Coronary artery (tissue), 2 donors: ENCODE measurements around the gene SMG6.
A peak's percentile ranks its signal among the peaks of the same experiment; 100 is the strongest.

Experiments
- DNase-seq: peaks from one replicate; pipeline ENCODE4 v3.0.0-alpha.2; 2017; ENCODE audit warnings: low spot score
- H3K27ac ChIP-seq, 2 donors: fragments of 200-600 bp; sonication (generic); one replicate each; pipeline ENCODE4 v1.5.1; 2016 to 2019
- H3K4me3 ChIP-seq: fragments of 200-600 bp; sonication (generic); 2 replicates; pipeline ENCODE4 v1.5.1; 2016; ENCODE audit warnings: mild to moderate bottlenecking, moderate library complexity
- TF ChIP-seq, protein P1 (sequence below): fragments of 200-600 bp; sonication (generic); IDR thresholded peaks from one replicate; pipeline ENCODE4 v1.5.1; 2019; ENCODE audit warnings: antibody characterized with exemption

SMG6 gene

DNA sequence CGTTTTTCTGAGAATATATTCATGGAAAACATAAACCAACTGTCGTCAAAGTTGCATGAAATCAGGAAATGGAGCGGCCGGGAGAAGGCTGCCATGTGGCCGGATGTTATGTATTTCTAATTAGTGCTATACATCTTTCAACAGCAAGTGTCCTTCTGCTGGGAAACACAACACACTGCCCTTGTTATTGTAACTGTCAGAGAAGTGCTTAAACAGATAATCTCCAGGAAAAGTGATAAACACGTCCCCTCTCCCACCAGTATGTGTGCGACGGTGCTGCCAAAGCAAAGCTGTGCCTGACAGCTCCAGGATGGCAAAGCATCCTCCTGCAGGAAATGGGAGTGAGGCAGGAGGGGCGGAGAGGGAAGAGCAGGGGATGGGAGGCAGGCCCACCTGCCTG lies 111.8 kb downstream of the SMG6 start:
- no peak for DNase-seq
- Histone ChIP-seq H3K4me3 (no peak overlapping the region), H3K27ac (peak overlapping the region in 1 of 2 donors; percentile 76)
- TF ChIP-seq, protein P1, sequence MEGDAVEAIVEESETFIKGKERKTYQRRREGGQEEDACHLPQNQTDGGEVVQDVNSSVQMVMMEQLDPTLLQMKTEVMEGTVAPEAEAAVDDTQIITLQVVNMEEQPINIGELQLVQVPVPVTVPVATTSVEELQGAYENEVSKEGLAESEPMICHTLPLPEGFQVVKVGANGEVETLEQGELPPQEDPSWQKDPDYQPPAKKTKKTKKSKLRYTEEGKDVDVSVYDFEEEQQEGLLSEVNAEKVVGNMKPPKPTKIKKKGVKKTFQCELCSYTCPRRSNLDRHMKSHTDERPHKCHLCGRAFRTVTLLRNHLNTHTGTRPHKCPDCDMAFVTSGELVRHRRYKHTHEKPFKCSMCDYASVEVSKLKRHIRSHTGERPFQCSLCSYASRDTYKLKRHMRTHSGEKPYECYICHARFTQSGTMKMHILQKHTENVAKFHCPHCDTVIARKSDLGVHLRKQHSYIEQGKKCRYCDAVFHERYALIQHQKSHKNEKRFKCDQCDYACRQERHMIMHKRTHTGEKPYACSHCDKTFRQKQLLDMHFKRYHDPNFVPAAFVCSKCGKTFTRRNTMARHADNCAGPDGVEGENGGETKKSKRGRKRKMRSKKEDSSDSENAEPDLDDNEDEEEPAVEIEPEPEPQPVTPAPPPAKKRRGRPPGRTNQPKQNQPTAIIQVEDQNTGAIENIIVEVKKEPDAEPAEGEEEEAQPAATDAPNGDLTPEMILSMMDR: no peak

DNA sequence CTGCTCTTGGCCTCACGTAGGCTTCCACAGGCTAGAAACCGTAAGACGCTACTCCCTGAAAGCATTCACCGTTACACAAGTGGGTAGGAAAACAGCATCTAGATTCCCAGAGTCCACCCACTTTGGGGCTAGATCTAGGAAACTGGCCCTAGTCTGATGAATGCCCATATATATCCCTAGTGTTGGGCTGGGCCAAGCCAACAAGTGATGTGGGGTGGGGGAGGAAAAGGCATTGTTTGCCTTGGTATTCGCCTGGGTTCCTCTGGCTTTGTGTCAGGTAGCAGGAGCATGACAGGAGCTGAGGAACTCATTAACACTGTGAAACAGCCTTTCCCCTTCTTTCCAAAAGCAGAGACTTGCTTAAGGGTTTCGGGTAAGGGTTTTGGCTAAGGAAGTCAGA lies 112.4 kb downstream of the SMG6 start:
- H3K27ac ChIP-seq: peak overlapping the region in 1 of 2 donors; percentile 76
- no peak for DNase-seq
- TF ChIP-seq, protein P1: no peak
- H3K4me3 ChIP-seq: no peak overlapping the region

DNA sequence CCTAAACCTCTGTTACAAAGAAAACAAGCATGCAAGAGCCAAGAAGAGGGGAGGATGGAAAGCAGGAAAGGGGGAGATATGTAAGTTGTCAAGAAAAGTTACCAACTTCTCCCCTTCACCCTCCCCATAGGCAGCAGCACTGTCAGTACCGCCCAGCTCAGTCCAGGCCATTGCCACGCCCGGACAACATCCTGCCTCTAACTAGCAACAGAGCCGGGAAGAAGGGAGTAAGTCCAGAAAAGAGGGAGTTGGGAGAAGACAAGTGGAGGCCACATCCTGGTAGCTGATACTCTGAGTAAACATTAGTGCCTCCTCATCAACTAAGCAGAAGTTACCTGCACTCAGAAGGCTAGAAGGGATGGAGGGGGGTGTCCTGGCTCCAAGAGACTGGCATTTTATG lies 113.6 kb downstream of the SMG6 start:
- H3K27ac ChIP-seq: peak overlapping the region; percentile 57 to 76
- DNase-seq: no peak

DNA sequence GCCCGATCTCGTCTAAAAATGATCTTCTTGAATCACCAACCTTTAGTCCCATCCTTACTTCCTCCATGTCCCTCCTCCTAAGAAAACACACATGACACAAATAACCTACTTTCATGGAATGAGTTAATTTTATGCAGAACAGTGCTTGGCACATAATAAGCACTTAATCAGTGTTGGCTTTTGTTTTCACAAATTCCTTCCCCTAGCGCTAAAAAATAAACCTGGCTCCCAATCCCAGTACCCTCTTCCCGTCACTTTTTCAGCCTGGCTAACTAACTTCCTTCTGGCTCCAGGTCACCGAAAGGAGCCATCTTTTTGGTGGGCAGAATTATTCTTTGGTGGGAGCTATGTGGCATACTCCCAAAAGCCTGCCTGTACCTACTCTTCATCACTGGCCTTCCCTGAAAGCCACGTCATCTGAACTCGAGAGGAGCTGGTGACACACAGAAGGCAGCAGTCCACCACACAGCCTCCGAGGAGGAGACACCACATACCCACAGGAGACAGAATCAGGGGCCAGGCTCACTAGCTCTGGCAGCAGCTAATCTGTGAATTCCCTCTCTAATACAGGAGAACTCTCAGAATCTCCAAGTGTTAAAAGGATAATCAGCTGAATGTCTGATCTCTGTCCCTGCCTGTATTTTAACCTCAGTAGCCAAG lies 114.5 kb downstream of the SMG6 start:
- DNase-seq: no peak
- Histone ChIP-seq H3K27ac (peak overlapping the region; percentile 57 to 76), H3K4me3 (no peak overlapping the region)
- TF ChIP-seq, protein P1: no peak

More for the DNA sequence above, 113.6 kb downstream of the SMG6 start:
- no peak overlapping the region for H3K4me3 ChIP-seq
- TF ChIP-seq, protein P1: no peak

DNA sequence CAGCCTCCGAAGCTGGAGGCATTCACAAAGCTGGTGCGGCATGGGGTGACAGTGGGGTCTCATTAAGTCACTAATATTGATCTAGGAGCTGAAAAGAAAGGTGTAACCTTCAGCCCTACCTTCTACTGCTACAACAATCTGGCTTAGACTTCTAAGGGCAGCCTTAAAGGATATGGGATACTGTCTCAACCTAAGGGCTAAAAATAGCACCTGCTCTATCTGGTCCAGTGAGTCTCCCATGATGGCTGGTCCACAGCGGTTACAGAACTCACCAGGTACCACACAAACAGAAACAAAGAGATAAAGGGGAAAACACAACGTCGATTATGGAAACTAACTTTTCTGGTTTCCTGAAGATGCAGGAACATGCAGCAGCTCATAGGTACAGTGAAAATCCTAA lies 115.8 kb downstream of the SMG6 start:
- TF ChIP-seq, protein P1: no peak
- no peak for DNase-seq
- Histone ChIP-seq H3K4me3 (no peak overlapping the region), H3K27ac (no peak overlapping the region)

DNA sequence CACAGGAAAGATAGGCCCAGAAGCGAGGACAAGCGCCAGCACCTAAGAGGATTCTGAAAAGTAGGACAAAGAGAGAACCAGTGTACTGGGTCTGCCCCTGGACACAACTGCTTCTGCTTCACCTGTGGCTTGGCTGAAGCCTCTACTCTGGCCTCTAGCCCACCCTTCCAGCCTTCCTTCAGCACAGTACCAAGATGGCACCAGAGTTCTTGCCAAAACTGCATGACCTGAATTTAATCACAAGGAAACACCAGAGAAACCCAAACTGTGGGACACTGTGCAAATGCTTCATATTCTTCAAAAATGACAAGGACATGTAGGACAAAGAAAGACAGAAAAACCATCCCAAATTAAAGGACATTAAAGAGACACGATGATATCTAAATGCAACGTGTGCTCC lies 116.6 kb downstream of the SMG6 start:
- no peak for DNase-seq
- TF ChIP-seq, protein P1: no peak
- no peak overlapping the region for H3K4me3 ChIP-seq
- no peak overlapping the region for H3K27ac ChIP-seq
